Right hindlimb (tissue), 1 donor: ENCODE data around the gene HRG.
"Not testable (repeated sequence)": the region's sequence is repeated elsewhere in the genome, so short reads cannot be mapped to it uniquely, and the experiment has no call there.

Experiments used
- DNase-seq: peaks from one replicate; pipeline ENCODE4 v3.0.0-alpha.2; 2018

The HRG gene

GRCh38 chr3:186665625-186666188 is at the start of gene HRG:
HRG (plus strand) TSS chr3:186666014; CDS start chr3:186666032, 18 bp downstream.
- no peak for DNase-seq

DNA sequence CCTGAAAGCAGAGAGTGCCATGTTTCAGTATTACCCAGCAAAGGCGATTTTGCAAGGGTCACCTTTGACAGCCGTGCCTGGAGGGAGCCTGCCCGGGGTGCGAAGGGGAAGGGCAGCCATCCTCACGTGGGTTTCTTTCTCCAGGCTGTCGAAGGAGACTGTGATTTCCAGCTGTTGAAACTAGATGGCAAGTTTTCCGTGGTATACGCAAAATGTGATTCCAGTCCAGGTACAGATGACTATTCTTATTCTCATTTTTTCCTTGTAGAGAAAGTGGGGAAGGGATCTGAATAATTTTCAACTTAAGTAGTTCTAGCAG is 49.6 kb upstream of the HRG start:
- DNase-seq: no peak

- DNase-seq: peak; percentile 69
These were observed 48.5 kb upstream of the HRG start for GRCh38 chr3:186617036-186617946.

GRCh38 chr3:186618318-186618938 is 47.4 kb upstream of the HRG start:
- DNase-seq: no peak

DNA sequence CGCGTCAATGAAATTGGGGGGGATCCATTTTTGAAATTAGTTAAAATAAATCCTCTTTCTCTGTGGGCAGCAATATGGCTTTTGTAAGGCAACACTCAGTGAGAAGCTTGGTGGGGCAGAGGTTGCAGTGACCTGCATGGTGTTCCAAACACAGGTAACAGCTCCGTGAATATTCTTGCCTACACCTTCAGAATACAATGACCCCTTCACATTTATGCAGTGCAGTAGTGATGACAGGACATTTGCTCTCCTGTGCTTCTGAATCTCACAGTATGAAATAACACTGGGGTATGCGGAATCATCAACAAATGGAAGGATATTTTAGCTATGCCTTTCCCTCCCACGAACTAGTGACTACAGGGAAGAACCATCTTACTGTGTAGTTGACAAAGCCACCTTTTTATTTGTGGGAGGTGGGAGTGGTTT is 46.0 kb upstream of the HRG start:
- no peak for DNase-seq

DNA sequence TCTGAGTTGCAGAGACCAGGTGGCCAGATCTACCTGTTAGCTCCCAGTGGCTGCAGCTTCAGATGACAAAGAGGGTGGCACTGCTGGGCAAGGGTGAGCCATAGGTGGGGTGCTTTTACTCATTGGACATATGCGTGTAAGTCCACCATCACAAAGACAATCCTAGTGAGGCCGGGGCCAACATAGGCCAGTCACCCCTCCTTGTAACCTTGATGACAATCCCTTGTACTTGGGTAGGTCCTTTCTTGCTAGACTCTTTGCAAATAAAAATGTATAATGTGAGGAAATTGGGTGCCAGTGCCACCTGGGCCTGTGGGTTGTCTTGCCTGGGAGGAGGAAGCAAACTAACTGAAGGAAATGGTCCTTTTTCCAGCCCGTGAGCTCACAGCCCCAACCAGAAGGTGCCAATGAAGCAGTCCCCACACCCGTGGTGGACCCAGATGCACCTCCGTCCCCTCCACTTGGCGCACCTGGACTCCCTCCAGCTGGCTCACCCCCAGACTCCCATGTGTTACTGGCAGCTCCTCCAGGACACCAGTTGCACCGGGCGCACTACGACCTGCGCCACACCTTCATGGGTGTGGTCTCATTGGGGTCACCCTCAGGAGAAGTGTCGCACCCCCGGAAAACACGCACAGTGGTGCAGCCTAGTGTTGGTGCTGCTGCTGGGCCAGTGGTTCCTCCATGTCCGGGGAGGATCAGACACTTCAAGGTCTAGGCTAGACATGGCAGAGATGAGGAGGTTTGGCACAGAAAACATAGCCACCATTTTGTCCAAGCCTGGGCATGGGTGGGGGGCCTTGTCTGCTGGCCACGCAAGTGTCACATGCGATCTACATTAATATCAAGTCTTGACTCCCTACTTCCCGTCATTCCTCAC is 45.4 kb upstream of the HRG start:
- no peak for DNase-seq

GRCh38 chr3:186621894-186622650 is 43.7 kb upstream of the HRG start:
- DNase-seq: no peak

DNA sequence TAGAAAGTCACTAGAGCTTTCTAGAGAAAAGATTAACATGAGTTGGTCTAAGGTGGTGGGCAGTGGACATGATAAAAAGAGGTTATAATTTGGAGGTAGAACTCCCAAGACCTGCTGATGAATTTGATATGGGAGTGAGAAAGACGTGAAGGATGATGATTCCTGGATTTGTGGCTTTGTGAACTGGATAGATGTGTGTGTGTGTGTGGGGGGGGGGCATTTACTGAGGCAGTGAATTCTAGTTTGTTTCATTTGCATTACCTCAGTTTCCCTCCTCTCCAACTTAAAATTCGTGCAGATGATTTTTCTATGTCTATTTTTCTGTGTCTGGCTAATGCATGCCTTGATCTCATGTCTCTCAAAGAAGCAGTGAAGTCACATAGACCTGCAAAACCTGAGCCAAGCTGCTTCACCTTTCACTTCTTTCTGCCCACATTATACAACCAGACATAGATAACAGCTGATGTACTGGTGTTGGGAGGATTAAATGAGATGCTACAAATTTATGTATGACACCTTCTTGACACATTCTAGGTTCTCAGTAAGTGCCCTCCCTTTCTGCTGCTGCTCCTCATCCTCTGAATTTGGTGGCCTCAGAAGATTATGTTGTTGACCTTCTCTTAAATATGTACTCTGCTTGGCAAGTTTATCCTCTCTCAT is 43.0 kb upstream of the HRG start:
- DNase-seq: no peak

- no peak for DNase-seq
These were observed 41.2 kb upstream of the HRG start for GRCh38 chr3:186624598-186624997.

DNA sequence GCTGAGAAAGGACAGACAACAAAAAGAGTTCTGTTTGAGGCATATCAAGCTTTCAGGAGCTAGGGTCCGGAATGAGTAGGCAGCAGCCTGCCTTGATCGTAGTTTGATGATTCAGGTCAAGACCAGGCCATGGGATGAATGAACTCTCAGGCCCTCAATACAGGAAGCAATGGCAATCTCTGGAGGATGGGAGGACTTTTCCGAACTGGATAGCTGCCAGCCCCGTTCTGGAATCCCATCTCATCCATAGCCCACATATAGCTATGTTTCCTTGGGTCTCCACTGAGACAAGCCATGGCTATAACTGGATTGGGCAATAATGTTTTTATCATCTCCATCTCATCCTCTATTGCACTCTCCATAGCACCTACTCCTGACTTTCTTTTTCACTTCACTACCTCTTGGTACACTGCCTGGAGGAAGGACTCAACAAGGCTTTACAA is 40.2 kb upstream of the HRG start:
- no peak for DNase-seq

DNA sequence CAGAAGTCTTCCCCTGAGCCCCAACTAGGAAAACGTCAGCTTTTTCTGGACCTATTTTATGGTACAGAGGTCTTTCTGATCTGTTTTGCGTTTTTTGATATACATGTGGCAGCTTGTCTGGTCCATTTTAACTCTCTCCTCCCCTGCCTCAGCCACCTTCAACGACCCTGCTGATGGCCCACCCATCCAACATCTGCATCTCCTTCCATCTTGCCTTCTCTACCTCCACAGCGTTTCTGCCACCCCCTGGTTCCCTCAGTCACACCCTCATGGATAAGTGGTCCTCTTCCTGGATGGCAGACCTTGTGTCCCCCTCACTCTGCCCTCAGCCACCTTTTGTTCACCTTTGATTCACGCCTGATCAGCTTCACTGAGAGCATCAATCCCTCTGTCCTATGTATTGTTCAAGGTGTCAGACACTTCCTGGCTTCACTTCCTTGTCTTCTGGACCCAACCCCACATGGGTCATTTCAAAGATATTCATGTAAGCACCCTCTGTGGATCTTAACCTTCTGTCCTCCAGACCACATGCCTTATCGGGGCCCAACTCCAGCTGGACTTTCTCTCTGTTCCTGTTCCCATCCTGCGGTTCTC is 39.5 kb upstream of the HRG start:
- DNase-seq: no peak

DNA sequence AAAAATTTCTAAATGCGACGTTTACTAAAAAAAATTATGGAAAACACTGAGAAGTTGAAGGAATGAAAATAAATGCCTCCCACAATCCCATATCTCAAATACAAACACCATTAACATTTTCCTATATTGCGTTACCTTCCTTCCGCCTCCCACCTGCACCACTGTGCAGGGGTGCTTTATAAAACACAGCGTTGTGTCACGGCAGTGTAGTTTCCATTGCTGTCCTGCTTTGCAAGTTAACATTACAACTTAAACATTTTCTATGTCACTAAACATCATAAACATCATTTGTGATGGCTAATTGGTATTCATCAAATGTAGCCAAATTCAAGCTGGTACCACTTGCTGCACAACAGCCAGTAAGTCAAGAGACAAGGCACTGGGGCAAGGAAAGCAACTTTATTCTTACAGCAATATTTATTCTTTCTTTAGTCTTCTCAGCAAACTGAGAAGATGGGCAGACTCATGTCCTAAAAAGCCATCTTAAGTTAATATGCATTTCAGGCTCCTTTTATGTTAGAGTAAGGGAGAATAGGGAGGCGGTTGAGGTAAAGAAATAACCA is 37.9 kb upstream of the HRG start:
- no peak for DNase-seq

GRCh38 chr3:186628756-186629155 is 37.1 kb upstream of the HRG start:
- DNase-seq: no peak

- DNase-seq: no peak
These were observed 34.7 kb upstream of the HRG start for GRCh38 chr3:186630950-186631641.

- DNase-seq: no peak
These were observed 32.3 kb upstream of the HRG start for GRCh38 chr3:186633481-186633880.

DNA sequence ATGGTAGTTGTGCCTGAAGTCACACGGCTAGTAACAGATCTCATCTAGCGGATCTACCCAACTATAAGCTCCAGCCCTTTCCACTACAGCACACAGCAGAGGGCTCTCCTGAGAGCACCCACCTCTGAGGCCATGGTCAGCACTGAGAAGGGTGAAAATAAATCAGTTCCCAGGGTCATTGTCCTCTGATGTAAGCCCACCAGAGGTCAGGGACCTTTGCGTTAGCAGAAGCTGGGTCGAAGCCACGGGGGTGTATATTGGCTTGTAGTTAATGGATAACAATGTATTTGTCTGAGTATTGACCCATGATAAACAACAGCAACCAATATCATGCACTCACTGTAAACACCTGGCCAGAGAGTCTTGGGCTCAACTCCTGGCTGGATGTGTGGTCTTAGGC is 31.6 kb upstream of the HRG start:
- not testable (repeated sequence) for DNase-seq

DNA sequence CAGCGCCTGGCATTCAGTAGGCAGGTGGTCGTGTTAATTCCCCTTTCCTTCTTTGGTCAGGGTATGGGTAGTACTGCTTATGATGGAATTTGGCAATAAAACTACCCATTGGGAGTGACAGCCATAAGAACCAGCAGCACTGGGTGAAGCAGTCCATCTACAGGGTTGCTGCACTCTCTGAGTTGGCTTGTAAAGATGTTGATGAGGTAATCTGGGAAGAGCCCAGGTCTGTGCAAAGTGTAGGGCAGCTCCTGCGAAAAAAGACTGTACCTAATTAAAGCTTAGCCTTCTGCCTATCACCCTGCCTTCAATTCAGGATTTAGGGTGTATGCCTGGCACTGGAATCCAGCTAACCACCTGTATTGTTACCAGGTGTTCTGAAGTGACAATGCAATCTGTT is 30.3 kb upstream of the HRG start:
- DNase-seq: no peak

GRCh38 chr3:186636536-186636935 is 29.3 kb upstream of the HRG start:
- DNase-seq: no peak

GRCh38 chr3:186637686-186638085 is 28.1 kb upstream of the HRG start:
- DNase-seq: no peak

DNA sequence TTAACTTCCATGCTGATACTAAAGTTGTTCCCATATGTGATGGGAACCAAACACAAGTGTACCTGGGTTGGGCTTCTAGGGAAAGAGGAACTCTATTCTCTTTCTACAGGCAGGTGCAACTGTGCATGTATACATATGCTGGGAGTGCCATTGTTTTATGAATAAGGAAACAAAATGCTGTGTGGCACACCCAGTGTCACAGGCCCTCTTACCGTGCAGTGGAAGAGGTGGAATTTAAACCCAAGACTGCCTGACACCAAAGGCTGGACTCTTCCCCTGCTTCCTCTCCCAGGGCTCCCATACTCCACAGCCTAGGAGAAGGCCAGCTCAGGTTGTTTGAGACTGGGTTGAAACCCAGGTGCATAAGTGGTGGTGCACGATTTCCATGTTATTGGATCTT is 27.6 kb upstream of the HRG start:
- no peak for DNase-seq
